H9 (cell line): ENCODE results near the gene MASTL. TPM values are rescaled to one million over a fixed set of nuclear protein-coding genes. Genes with fewer than 3 reads are reported as not detected.

Source experiments
- DNase-seq: peaks from one replicate; pipeline ENCODE4 v3.0.0-alpha.2; 2017
- H2AFZ ChIP-seq: one replicate; pipeline ENCODE4 v1.6.1; 2013; ENCODE audit warnings: mild to moderate bottlenecking, low read length, control low read depth, moderate library complexity
- H2AK5ac ChIP-seq: 2 replicates; pipeline ENCODE4 v1.6.1; 2013; ENCODE audit warnings: low read length, control low read depth, mixed read lengths; ENCODE audit not compliant: insufficient read length
- H2BK120ac ChIP-seq: one replicate; pipeline ENCODE4 v1.6.1; 2013; ENCODE audit warnings: low read depth, mild to moderate bottlenecking, low read length, control low read depth, inconsistent platforms; ENCODE audit not compliant: poor library complexity, severe bottlenecking
- H2BK12ac ChIP-seq: 2 replicates; pipeline ENCODE4 v1.6.1; 2013; ENCODE audit warnings: low read length, control low read depth, mixed read lengths, low read depth; ENCODE audit not compliant: insufficient read length
- H2BK15ac ChIP-seq: 2 replicates; pipeline ENCODE4 v1.6.1; 2013; ENCODE audit warnings: low read depth, low read length, control low read depth
- H2BK20ac ChIP-seq: one replicate; pipeline ENCODE4 v1.6.1; 2013; ENCODE audit warnings: low read depth, mild to moderate bottlenecking, low read length, control low read depth, inconsistent platforms; ENCODE audit not compliant: poor library complexity, severe bottlenecking
- H2BK5ac ChIP-seq: 2 replicates; pipeline ENCODE4 v1.6.1; 2013; ENCODE audit warnings: low read length, control low read depth, mixed read lengths; ENCODE audit not compliant: insufficient read length
- H3K14ac ChIP-seq: 2 replicates; pipeline ENCODE4 v1.6.1; 2013; ENCODE audit warnings: low read length, control low read depth; ENCODE audit not compliant: insufficient read depth
- H3K18ac ChIP-seq: 2 replicates; pipeline ENCODE4 v1.6.1; 2013; ENCODE audit warnings: low read depth, mild to moderate bottlenecking, mixed read lengths, low read length, control low read depth; ENCODE audit not compliant: insufficient read length
- H3K23ac ChIP-seq: 2 replicates; pipeline ENCODE4 v1.6.1; 2013; ENCODE audit warnings: low read length, control low read depth, mixed read lengths, low read depth; ENCODE audit not compliant: insufficient read length
- H3K23me2 ChIP-seq: 2 replicates; pipeline ENCODE4 v1.6.1; 2013; ENCODE audit warnings: low read depth, mild to moderate bottlenecking, mixed read lengths, low read length, control low read depth; ENCODE audit not compliant: insufficient read length, poor library complexity, severe bottlenecking
- H3K27ac ChIP-seq: 2 replicates; pipeline ENCODE4 v1.5.1; 2013; ENCODE audit warnings: low read length, control low read depth, mixed read lengths, low read depth; ENCODE audit not compliant: insufficient read length
- H3K27me3 ChIP-seq: 2 replicates; pipeline ENCODE4 v1.6.1; 2013; ENCODE audit warnings: low read length, control low read depth, inconsistent platforms; ENCODE audit not compliant: insufficient read depth
- H3K4ac ChIP-seq: 2 replicates; pipeline ENCODE4 v1.6.1; 2013; ENCODE audit warnings: low read depth, mild to moderate bottlenecking, control low read depth, inconsistent platforms, low read length, moderate library complexity
- H3K4me1 ChIP-seq: 2 replicates; pipeline ENCODE4 v1.6.1; 2013; ENCODE audit warnings: low read length, control low read depth, inconsistent platforms; ENCODE audit not compliant: insufficient read depth
- H3K4me2 ChIP-seq: 2 replicates; pipeline ENCODE4 v1.6.1; 2013; ENCODE audit warnings: low read length, control low read depth, mixed read lengths; ENCODE audit not compliant: insufficient read length, insufficient read depth
- H3K56ac ChIP-seq: 2 replicates; pipeline ENCODE4 v1.6.1; 2013; ENCODE audit warnings: low read depth, mild to moderate bottlenecking, mixed read lengths, low read length, control low read depth; ENCODE audit not compliant: insufficient read length
- H3K79me1 ChIP-seq: 2 replicates; pipeline ENCODE4 v1.6.1; 2013; ENCODE audit warnings: low read depth, mild to moderate bottlenecking, moderate library complexity, low read length, control low read depth, inconsistent platforms; ENCODE audit not compliant: insufficient read depth, poor library complexity, severe bottlenecking
- H3K79me2 ChIP-seq: 2 replicates; pipeline ENCODE4 v1.6.1; 2013; ENCODE audit warnings: low read length, control low read depth, inconsistent platforms; ENCODE audit not compliant: insufficient read depth
- H3K9ac ChIP-seq: 2 replicates; pipeline ENCODE4 v1.6.1; 2013; ENCODE audit warnings: low read length, control low read depth, mixed read lengths; ENCODE audit not compliant: insufficient read length; ENCODE audit errors: extremely low read depth
- H3K9me3 ChIP-seq: one replicate; pipeline ENCODE4 v1.6.1; 2013; ENCODE audit warnings: low read depth, low read length, inconsistent platforms; ENCODE audit not compliant: control insufficient read depth
- H3T11ph ChIP-seq: one replicate; pipeline ENCODE4 v1.6.1; 2013; ENCODE audit warnings: mild to moderate bottlenecking, low read length, control low read depth, inconsistent platforms
- H4K20me1 ChIP-seq: one replicate; pipeline ENCODE4 v1.6.1; 2013; ENCODE audit not compliant: control insufficient read depth, insufficient read length, insufficient read depth
- H4K5ac ChIP-seq: 2 replicates; pipeline ENCODE4 v1.6.1; 2013; ENCODE audit warnings: low read depth, mild to moderate bottlenecking, mixed read lengths, low read length, control low read depth; ENCODE audit not compliant: insufficient read length
- H4K8ac ChIP-seq: replicated peaks from 2 replicates; pipeline ENCODE4 v1.6.1; 2013; ENCODE audit warnings: low read length, control low read depth, mixed read lengths, low read depth; ENCODE audit not compliant: insufficient read length
- H4K91ac ChIP-seq: 2 replicates; pipeline ENCODE4 v1.6.1; 2013; ENCODE audit warnings: low read depth, mild to moderate bottlenecking, moderate library complexity, mixed read lengths, low read length, control low read depth; ENCODE audit not compliant: insufficient read length
- H3K27ac Mint-ChIP-seq, 3 experiments: 2 replicates in 2 of 3; 3 replicates in 1 of 3; pipeline ENCODE4 v1.8.0; 2020 to 2021; ENCODE audit warnings: mixed read lengths in 3 of 3, mild to moderate bottlenecking in 1 of 3, moderate library complexity in 1 of 3
- H3K27me3 Mint-ChIP-seq: 2 replicates; pipeline ENCODE4 v1.8.0; 2021; ENCODE audit warnings: low read depth, mild to moderate bottlenecking, moderate library complexity, mixed read lengths
- H3K36me3 Mint-ChIP-seq, 3 experiments: 2 replicates in 2 of 3; 3 replicates in 1 of 3; pipeline ENCODE4 v1.8.0; 2020 to 2021; ENCODE audit warnings: low read depth in 3 of 3, mixed read lengths in 3 of 3; ENCODE audit not compliant: insufficient read depth in 1 of 3
- H3K4me1 Mint-ChIP-seq, 2 experiments: 2 replicates each; pipeline ENCODE4 v1.8.0; 2020; ENCODE audit warnings: mixed read lengths in 2 of 2
- H3K4me3 Mint-ChIP-seq, 2 experiments: 2 replicates in 1 of 2; 3 replicates in 1 of 2; pipeline ENCODE4 v1.8.0; 2020 to 2021; ENCODE audit warnings: mild to moderate bottlenecking in 2 of 2, mixed read lengths in 2 of 2, moderate library complexity in 1 of 2
- H3K9me3 Mint-ChIP-seq, 2 experiments: 2 replicates in 1 of 2; 3 replicates in 1 of 2; pipeline ENCODE4 v1.8.0; 2020; ENCODE audit warnings: mild to moderate bottlenecking in 2 of 2, mixed read lengths in 2 of 2, moderate library complexity in 1 of 2
- CTCF ChIP-seq: fragments of 200-600 bp; sonication (generic); conservative IDR thresholded peaks from 3 replicates; pipeline ENCODE4 v1.8.0; 2021; ENCODE audit warnings: antibody characterized with exemption, mild to moderate bottlenecking
- WGBS: extraction: QIAGEN DNeasy Blood & Tissue Kit; methylation state at CpG from one replicate; pipeline ENCODE4 v1.1.7; 2013; ENCODE audit warnings: missing lambda C conversion rate, low lambda C conversion rate, mixed read lengths; ENCODE audit not compliant: insufficient read length; ENCODE audit errors: extremely low coverage; 5-methylcytosine and 5-hydroxymethylcytosine counted together
- total RNA-seq: library from RNA; stranded (reverse); gene quantifications from 2 replicates; pipeline ENCODE4 v1.2.1, GENCODE V29; 2021

The MASTL gene
- total RNA-seq, 1 experiment from 2014 or later: 35.0 TPM

- Mint-ChIP-seq H3K4me3 (no peak overlapping the region), H3K27ac (no peak overlapping the region), H3K36me3 (peaks cover 0 to 12% (median 0%) of the 10 kb centered on the region in 3 experiments; a peak in 3 of 7 replicates), H3K27me3 (no peaks in the 10 kb centered on the region), H3K4me1 (peaks cover 5 to 8% of the 10 kb centered on the region in 2 experiments), H3K9me3 (no peaks in the 10 kb centered on the region)
- H3K9me3 ChIP-seq: no peaks in the 10 kb centered on the region
- H3K4me2 ChIP-seq: no peak overlapping the region
- H3K79me2 ChIP-seq: no peaks in the 10 kb centered on the region
- no peak overlapping the region for H3K4ac ChIP-seq
- no peak overlapping the region for H3K23ac ChIP-seq
- no peak overlapping the region for H2BK12ac ChIP-seq
- H3K27ac ChIP-seq: no peak overlapping the region
- no peak overlapping the region for H4K5ac ChIP-seq
- H3K14ac ChIP-seq: no peak overlapping the region
- H3K27me3 ChIP-seq: no peaks in the 10 kb centered on the region
- no peaks in the 10 kb centered on the region for H4K20me1 ChIP-seq
- no peak overlapping the region for H4K91ac ChIP-seq
- no peak overlapping the region for H2BK5ac ChIP-seq
- no peak for TF ChIP-seq CTCF
- H2BK20ac ChIP-seq: no peak overlapping the region
- no peak for DNase-seq
- H3T11ph ChIP-seq: no peak overlapping the region
- no peak overlapping the region for H2BK15ac ChIP-seq
- H4K8ac ChIP-seq: no peak overlapping the region
- no peaks in the 10 kb centered on the region for H3K23me2 ChIP-seq
- WGBS: no CpG with 5 or more reads among the region's 1 CpG
- H3K9ac ChIP-seq: no peak overlapping the region
- H3K79me1 ChIP-seq: no peaks in the 10 kb centered on the region
- no peak overlapping the region for H2AK5ac ChIP-seq
- H2BK120ac ChIP-seq: no peak overlapping the region
- no peak overlapping the region for H2AFZ ChIP-seq
- no peaks in the 10 kb centered on the region for H3K4me1 ChIP-seq
- H3K56ac ChIP-seq: no peak overlapping the region
- no peak overlapping the region for H3K18ac ChIP-seq
These were observed 80.6 kb downstream of the MASTL start for GRCh38 chr10:27235706-27236105.

Other genes with a start within 250 kb of the MASTL start
- 9.3 and 9.4 TPM in 2 replicates for gene ANKRD26, start 54.9 kb upstream of the MASTL start, total RNA-seq
- 111 and 122 TPM in 2 replicates for gene YME1L1, start 968 bp upstream of the MASTL start, total RNA-seq
- 14.2 and 15.8 TPM in 2 replicates for gene ACBD5, start 85.4 kb downstream of the MASTL start, total RNA-seq